Tibial nerve (tissue), 3 donors: Measurements from ENCODE around the gene GPC5.

Source experiments
- CTCF ChIP-seq, 5 experiments: fragments of 200-600 bp in 3 of 5; fragments of 450-650 bp in 2 of 5; sonication (generic) in 3 of 5; IDR thresholded peaks; one replicate each; pipeline ENCODE4 v1.5.1; 2016 to 2019; ENCODE audit warnings: antibody characterized with exemption in 5 of 5, mild to moderate bottlenecking in 3 of 5, moderate library complexity in 2 of 5
- POLR2A ChIP-seq, 2 donors: fragments of 450-650 bp; IDR thresholded peaks; one replicate each; pipeline ENCODE4 v1.6.1; 2017; ENCODE audit warnings: antibody characterized with exemption in 2 of 2, mild to moderate bottlenecking in 2 of 2, moderate library complexity in 2 of 2

- no peak for TF ChIP-seq CTCF (IDR thresholded peaks at IDR 0.05)
- no peak for TF ChIP-seq POLR2A (IDR thresholded peaks at IDR 0.05)
Measured at GRCh38 chr13:92345627-92346026, 947.2 kb downstream of the GPC5 start.
